NT2/D1 (cell line): ENCODE results near the gene PSMG2.

Experiments used
- SUZ12 ChIP-seq: IDR thresholded peaks from 2 replicates; pipeline ENCODE4 v1.6.1; 2011; ENCODE audit not compliant: insufficient read length, insufficient read depth; ENCODE audit errors: extremely low read depth
- YY1 ChIP-seq: IDR thresholded peaks from 2 replicates; pipeline ENCODE4 v1.6.1; 2011; ENCODE audit not compliant: insufficient read length, insufficient read depth
- ZNF274 ChIP-seq: IDR thresholded peaks from 2 replicates; pipeline ENCODE4 v1.6.1; 2011; ENCODE audit warnings: mild to moderate bottlenecking, low read depth, low read length

DNA sequence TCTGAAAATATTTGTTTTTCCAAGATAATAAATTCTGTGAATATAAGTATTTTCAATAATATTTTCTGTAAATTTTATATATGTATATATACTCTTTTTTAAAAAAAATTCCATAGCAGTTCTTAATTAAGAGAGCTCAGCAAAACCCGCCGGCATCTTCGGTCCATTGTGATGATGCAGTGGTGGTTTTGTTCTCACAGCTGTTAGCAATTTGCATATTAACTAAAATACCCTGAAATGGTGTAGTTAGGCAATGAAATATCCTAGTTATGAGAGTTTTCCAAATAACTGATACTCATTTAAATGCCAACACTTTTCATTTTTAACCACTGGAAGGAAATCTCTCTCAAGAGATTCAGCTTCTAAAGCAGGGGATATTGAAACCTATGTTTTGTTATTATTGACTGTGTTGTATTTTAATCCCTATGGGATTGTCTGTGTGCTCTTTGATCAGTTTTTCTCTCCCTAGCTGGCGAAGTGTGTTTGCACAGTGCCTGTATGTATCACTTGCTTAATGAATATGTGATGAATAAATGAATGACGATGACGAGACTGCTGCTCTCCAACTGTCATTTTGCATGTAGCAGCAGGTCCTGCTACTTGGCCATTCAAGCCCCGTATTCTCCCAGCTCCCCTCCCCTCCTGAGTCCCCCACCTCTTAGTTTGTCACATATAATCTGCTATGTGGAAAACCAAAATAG is 42.4 kb downstream of the PSMG2 start:
- no peak for TF ChIP-seq YY1
- no peak for TF ChIP-seq ZNF274
- no peak for TF ChIP-seq SUZ12
